HG02943 (cell line): ENCODE data around the gene MAGEE2.
"Not testable (repeated sequence)": the region's sequence is repeated elsewhere in the genome, so short reads cannot be mapped to it uniquely, and the experiment has no call there.

Experiments
- ATAC-seq: cut with Tn5 transposase; IDR thresholded peaks from one replicate; pipeline ENCODE4 v1.9.1; 2021; ENCODE audit warnings: mild to moderate bottlenecking, low read depth, moderate library complexity; ENCODE audit not compliant: unreplicated experiment

MAGEE2 gene, protein sequence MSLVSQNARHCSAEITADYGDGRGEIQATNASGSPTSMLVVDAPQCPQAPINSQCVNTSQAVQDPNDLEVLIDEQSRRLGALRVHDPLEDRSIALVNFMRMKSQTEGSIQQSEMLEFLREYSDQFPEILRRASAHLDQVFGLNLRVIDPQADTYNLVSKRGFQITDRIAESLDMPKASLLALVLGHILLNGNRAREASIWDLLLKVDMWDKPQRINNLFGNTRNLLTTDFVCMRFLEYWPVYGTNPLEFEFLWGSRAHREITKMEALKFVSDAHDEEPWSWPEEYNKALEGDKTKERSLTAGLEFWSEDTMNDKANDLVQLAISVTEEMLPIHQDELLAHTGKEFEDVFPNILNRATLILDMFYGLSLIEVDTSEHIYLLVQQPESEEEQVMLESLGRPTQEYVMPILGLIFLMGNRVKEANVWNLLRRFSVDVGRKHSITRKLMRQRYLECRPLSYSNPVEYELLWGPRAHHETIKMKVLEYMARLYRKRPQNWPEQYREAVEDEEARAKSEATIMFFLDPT

DNA sequence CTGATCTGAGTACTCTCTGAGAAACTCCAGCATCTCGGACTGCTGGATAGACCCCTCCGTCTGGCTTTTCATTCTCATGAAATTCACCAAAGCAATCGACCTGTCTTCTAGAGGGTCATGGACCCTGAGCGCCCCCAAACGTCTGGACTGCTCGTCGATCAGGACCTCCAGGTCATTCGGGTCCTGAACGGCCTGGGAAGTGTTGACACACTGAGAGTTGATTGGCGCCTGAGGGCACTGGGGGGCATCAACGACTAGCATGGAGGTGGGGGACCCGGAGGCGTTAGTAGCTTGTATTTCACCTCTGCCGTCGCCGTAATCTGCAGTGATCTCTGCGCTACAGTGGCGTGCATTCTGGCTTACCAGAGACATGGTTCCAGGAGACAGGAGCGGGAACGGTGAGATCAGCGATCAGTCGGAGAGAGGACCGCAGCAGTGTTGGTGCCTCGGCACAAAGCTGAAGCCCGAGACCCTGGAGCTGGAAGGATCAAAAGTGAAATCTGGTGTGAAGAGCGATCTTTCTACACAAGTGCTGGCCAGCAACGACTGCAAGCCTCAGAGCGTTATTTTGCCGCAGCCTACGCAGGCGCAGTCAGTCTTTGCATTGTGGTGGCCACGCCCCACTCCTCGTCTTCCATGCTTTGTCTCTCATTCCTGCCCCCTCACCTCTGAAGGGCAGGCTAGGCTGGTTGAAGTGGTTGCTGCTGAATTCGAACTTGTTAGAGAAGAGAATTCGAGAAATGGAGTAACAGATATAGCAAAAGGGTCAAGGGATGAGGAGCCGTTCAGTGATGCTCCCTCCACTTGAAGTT, at the start of gene MAGEE2:
MAGEE2 (minus strand) TSS at position 575 of the 812 bp plus-strand sequence; CDS start at position 372, 203 bp downstream.
- ATAC-seq = no peak

DNA sequence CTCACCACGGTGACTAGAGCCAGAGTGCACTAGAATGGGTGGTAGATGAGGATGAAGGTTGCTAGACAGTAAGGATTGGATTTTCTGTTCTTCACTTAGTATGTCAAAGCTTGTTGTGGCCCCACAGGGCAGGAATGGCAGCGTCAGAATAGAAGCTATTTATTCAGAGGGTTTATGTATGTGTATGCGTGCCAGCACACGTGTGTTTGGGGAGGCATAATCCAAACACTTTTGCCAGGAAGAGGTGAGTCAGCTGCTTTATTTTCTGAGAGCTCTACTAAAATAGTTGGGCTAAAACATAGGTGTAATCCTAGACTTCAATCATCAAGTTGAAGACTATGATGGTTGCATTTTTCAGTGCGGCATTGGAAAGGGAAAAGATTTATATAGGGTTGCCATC, 1.2 kb upstream of the MAGEE2 start:
- no peak for ATAC-seq

GRCh38 chrX:75781611-75782010, 3.4 kb downstream of the MAGEE2 start:
- no peak for ATAC-seq

- ATAC-seq = not testable (repeated sequence)
These were observed 17.0 kb downstream of the MAGEE2 start for GRCh38 chrX:75768063-75768462.

DNA sequence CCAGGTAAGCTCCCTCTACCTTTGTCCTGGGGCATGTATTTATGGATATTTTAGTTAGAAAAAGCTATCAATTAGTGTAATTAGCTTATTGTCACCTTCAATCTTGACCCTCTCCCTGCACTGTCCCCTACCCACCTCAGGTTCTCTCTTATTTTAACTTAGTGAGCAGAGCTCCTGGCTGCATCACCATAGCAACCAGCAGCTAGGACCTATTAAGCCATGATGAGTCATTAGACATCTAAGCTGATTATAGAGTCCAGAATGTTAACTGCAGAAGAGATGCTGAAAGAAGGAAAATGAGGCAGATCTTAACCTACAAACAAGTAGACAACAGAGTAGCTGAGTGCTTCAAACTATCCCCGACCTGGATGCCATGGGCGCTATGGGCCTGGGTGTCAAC, 36.6 kb downstream of the MAGEE2 start:
- no peak for ATAC-seq

DNA sequence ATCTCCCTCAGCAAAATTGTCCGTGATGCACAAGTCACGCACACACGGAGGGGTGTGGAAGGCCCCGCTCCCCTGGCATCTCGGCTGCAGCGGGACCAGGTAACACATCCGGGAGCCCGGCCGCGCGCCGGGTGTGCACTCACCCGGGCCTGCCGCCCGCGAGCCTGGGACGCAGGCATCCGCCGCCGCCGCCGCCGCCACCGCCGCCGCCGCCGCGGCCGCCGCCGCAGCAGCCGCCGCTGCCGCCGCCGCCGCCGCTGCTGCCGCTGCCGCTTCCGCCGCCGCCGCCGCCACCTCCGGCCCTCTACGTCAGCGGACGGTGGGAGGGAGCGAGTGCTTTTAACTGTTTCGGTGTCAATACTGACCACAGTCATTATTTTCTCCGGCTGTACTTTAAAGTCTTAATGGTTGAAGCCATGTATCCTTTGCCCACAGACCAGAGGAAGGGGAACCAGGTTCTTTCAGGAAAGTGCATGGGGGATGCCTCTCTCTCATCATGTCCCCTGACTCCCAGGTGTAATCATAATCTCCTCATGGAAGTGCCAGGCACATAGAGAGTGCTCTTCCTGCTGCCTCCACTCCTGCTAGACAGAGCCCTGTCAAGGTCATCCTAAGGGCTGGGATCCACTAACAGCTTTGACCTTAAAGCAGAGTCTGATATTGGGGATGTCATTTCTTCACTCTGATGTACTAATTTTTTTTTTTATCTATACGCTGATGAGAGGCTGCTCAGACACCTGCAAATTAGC, 38.0 kb downstream of the MAGEE2 start:
- ATAC-seq = no peak
